ENCODE results near the gene MEFV.

The MEFV gene

DNA sequence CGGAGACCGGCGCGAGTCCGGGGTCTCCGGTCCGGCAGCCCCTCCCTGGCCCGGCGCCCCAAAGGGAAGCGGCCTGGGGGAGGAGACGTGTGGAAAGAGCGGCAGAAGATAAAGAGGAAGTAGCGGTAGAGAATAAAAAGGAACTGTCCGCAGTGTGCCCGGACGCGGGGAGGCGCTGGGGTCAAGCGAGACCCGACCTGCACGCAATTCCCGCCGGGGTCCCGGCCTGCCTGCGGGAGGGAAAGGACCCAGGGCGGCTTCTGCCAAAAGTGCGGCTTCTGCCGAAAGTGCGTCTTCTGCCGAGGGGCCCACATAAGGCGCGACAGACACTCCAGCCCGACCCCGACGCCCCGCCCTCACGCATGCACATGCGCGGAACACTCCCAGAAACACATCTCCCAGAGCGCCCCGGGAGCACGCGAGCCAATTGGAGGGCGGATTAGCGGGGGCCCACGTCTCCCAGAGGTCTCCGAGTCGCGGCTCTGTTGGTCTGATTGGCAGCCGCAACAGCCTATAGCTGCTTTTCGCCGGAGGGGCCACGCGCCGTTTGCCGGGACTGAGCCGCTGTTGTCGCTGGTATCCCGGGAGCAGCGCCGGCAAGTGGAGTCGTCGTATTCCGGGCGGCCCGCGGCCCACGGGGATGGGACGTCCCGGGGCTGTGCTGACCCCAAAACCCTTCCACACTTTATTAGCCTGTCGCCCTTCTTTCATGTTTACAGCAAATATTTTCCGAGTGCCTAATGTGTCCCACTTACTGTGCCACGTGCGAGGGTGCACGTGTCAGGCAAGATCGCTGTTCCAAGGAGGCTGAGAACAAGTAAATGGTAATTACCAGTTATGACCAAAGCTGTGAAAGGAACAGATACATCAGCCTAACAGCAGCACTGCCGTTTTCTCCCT lies 8.0 kb upstream of the MEFV start:
- DNase-seq = peak; percentile 99

DNA sequence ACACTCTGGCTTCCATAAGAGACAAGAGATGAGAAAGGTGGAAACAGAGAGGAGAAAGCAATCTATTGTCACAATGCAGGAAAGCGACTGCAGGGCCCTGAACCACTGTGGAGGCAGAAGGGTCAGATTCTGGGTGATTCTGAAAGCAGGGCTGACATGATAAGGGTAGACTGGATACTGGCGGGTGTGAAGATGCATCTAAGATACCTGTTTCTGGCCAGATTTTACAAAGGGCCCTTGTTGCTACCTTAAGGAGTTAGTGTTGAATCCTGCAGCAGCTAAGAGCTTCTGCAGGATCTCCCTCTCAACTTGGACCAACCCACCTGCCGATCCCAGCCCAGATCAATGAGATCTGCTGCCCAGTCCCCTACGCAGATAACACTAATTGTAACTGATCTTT lies 6.1 kb upstream of the MEFV start:
- no peak for DNase-seq

DNA sequence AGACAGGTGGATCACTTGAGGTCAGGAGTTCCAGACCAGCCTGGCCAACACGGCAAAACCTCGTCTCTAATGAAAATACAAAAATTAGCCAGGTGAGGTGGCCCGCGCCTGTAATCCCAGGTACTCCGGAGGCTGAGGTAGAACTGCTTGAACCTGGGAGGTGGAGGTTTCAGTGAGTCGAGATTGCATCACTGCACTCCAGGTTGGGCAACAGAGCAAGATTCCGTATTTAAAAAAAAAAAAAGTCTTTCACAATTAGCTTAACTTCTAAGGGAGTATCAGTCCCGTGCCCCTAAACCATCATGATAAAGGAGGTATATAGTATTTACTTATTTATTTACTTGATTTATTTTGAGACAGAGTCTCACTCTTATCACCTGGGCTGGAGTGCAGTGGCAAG lies 3.4 kb upstream of the MEFV start:
- DNase-seq = no peak

DNA sequence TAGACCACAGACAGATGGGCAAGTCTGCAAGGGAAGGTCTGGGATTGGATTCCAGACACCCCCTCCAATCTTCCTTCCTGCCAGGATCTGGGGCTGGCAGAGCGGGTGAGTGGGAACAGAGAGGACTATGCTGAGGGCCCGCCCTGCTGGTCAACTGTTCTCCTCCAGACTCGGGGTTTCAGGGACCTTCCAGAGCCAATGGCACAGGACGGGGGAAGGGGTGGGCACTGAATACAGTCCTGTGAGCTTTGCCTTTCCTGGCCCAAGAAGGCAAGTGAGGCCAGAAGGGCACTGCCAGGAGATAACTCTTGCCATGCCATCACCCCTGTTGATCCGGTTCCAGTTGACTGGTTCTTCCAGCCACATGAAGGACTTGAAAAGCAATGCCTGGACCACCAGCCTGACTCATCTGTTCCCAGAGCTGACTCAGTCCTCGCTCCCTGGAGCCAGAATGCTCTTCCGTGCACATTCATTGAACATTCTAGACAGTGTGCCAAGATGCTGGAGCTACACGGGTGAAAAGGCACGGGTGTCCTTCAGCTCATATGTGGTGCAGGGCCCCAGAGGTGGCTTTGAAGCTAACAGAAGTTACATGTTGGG lies 533 bp upstream of the MEFV start:
- DNase-seq = no peak

DNA sequence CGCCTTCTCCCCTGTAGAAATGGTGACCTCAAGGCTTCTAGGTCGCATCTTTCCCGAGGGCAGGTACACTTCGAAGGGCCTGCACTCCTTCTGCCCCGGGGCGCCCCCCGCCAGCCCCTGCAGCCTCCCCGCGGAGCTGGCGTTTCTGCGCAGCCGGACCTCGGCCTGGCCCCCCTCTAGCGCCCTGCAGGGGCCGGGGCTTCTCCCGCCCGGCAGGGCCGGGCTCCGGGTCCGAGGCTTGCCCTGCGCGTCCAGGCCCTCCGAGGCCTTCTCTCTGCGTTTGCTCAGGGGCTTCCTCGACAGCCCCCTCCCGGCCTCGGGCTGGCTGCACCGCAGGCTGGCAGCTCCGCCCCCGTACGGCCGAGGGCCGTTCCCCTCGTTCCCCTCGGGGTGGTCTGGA lies 2.1 kb downstream of the MEFV start:
- no peak for DNase-seq

DNA sequence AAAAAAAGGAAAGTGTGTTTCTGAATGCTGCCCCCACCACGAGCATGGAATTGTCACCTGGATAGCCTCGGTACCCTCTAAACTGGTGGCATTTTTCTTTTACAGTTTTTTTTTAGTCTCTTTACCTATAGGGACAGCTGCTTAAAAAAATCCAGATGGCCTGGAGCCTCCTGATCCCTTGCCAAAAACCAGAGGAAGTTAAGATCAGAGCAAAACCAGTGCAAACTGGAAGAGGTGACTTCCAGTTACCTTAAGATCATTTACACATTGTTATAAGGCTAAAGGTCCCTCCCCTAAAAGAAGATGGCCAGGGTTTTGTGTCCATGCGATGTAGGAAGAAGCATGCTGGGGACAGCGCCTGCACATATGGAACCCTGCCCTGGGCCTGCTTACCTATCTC lies 3.5 kb downstream of the MEFV start:
- DNase-seq = no peak

DNA sequence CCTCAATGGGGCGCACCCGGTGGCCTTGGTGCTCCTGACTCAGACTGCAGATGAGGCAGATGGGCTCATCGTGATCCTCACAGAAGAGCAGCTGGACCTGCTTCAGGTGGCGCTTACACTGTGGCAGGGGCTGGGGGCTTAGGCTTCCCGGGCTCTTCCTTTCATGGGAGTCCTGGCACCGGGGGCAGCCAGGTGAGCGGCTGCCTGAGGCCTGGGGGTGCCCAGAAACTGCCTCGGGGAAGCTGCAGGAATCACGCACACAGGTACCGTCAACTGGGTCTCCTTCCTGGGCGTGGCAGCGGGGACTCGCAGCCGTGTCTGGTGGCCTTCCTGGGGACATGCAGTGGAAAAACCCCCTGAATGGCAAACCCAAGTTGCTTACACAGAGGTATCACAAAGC lies 7.0 kb downstream of the MEFV start:
- DNase-seq = no peak

DNA sequence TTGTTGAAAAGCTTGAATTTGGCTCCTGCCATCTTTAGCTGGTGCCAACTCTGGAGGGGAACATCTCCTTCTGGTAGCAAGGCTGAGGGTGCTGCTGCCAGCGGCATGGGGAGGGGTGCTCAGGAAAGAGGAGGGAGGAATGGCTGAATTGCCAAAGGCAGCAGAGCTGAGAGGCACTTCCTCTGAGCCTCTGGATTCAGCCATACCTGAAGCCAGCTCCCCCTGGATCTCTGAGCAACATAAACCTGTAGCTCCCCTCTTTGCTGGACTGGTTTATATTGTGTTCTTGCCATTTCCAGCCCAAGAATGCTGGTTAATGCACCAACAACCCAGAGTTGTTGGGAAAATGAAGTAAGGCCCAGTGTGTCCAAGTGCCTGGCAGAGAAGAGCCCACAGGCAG lies 7.4 kb downstream of the MEFV start:
- no peak for DNase-seq

DNA sequence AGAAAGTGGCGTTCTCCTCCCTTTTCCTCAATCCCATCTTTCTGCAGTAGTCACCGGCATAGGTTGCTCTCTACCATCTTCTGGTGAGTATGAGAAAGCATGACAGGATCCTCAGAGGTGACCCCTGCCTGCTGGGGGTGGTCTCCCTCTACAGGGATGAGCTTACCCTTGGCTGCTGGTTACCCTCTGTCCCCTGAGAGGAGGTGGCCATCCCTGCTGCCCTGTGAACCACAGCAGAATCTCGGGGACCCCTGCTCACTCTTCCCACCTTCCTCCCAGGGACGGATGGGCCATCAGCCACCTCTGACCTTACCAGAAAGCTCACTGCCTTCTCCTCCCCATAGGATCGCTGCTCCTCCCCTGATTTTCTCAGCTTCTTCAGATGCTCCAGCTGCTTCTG lies 7.8 kb downstream of the MEFV start:
- DNase-seq = no peak

DNA sequence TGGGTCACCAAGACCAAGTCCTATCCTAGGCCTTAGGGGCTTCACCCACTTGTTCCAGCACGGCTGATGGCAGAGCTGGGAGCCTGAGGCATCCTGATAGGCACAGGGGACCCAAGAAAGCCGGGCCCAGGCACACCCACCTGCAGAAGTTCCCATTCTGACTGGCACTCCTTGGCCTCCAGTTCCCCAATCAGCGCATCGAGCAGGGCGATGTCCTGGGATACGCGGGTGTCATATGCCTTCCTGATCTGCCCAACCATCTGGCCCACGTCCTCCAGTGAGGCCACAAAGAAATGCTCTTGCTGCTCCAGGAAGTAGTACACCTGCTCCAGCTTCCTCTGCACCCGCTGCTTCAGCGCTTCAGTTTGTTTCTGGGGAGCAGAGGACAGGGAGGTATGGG lies 9.6 kb downstream of the MEFV start:
- no peak for DNase-seq

DNA sequence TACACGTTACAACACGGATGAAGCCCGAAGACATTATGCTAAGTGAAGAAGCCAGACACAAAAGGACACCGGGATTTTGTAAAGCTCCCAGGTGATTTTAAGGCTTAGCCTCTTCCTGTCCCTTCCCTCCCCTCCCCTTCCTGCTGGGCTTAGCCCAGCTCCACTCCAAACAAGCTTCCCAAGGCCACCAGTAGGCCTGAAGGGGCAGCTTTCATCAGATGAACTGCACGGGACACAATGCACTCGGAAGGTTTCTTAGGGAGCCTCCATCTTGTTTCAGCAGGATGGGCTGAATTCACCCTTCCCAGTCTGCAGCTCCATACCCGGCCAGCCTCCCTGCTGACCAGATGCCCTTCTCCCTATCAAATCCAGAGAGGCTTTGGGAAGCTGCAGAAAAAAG lies 10.4 kb downstream of the MEFV start:
- DNase-seq = no peak

DNA sequence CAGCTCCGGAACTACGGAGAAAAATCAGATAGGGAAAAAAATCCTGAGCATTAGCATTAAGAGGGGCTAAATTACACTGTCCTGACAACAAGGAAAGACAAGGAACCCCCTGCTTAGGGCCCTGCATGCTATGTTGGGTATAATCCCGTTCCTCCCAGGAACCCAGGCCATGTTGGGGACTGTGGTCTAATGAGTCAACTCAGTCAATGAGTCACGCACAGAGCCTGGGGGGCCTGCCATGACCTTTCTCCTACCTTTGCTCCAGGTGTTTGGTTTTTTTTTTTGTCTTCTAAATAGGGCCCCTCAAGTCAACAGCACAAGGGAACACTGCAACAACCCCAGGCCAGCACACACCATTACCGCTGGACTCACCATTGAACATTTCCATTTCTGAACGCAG lies 12.6 kb downstream of the MEFV start:
- no peak for DNase-seq

DNA sequence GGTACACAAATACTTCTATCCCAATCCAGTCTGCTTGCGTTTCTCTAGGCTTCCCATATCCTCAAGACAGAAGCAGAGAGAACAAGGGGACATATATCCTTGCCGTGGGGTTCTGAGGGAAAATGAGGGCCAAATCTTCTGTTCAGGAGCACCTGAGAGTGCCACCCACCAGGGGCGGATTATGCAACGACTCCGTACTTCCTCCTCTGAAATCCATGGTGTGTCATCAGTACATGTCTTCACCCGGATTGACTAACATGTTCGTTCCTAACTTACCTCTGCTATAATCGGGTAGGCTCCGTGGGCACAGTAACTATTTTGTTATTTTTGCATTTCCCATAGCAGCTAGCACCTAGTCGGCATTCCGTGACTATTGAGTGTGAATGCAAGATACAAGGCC lies 13.7 kb downstream of the MEFV start:
- DNase-seq = no peak

DNA sequence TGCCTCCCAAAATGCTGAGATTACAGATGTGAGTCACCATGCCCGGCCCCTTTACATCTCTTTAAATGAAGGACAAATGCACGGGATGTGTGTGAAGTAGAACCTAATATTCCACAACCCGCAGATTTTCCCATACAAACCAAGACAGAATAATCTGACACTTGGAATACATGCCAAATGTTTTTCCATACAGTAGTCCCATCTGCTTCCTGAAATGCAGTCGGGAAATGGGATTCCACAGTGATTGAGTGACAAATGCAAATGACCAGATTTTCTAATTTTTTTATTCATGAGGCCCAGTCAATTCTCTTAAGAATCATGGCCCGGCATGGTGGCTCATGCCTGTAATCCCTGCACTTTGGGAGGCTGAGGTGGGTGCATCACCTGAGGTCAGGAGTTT lies 14.7 kb downstream of the MEFV start:
- no peak for DNase-seq

DNA sequence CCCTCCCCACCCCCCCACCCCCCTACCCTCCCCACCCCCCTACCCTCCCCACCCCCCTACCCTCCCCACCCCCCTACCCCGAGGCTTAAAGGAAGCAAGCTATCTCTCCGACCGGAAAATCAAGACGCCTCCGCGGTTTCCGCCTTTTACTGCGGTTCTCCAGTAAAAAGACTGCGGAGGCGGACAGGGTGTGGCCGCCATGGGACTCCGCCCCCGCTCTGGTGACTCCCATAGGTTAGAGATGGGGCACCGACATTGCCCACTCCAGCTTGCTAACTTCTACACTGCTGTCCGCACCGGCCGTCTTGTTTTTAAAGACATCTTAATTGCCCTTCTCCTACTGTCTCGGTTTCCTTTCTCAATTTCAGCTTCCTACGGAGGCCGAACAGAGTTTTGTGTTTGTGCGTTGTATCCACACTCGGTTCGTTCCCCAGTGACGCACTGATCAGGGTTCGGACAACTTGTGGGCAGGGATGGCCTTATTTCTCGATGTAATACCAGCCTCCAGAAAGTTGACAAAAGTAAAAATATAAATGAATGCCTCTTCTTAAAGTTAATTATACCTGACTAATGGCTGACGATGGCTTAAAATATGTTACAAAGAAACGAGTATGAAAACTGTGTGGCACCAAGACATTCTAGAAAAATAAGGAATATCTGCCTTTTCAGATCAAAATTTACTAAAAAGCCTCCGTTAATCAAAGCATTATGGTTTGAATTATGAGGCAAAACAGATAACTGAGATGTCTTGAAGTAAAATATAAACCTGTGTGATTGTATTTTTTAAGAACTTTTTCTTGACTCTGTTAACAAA lies 20.4 kb downstream of the MEFV start:
- no peak for DNase-seq

DNA sequence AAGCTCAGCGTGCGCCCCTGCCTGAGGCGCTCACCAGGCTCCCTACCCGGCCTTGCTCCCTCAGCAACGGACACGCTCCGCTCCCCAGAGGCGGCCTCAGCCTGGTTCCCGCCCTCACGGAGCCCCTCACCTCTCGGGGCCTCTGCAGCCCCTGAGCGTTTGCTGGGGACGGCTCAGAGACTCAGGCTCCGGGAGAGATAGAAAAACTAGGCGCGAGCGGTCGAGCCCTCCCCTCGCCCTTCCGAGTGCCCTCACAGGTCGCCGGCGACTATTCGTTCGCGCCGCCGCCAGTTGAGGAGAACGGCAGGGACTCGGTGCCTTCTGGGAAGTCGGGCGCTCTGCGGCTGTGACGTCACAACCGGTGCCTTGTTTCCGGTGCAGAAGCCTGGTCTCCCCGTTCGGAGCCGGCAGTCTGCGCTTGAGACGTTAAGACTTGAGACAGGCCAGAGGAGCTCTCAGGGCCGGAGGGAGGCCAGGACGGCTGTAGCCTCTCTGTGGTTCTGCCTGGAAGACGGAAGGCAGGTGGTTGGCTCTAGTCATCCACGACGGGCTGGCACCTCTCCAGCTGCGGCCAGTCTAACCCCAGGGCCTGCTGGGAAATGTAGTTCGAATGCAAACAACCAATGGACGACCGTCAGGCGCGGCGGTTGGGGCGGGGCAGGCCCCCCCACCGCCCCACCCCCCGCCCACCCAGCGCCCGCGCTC lies 21.4 kb downstream of the MEFV start, which contains the start of gene ZNF200:
TSS of gene ZNF200 (minus strand) at position 302 of the 705 bp plus-strand sequence. CDS start 1,403 bp downstream, outside the sequence.
- DNase-seq = peak; percentile 94

DNA sequence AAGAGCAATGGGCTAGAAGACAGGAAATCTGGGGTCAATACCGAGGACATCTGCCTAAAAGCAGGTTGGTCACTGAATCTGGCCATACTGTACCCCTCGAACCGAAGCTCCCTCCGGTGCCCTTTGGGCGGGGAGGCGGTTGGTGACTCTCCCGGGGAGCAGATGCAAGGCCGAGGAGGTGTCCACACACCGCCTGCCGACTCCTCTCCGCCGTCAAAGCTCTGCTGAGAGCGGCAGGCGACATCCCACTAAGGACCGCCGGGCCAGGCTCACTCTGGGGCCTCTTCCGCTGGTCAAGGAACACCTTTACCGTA lies 21.9 kb downstream of the MEFV start:
- no peak for DNase-seq

DNA sequence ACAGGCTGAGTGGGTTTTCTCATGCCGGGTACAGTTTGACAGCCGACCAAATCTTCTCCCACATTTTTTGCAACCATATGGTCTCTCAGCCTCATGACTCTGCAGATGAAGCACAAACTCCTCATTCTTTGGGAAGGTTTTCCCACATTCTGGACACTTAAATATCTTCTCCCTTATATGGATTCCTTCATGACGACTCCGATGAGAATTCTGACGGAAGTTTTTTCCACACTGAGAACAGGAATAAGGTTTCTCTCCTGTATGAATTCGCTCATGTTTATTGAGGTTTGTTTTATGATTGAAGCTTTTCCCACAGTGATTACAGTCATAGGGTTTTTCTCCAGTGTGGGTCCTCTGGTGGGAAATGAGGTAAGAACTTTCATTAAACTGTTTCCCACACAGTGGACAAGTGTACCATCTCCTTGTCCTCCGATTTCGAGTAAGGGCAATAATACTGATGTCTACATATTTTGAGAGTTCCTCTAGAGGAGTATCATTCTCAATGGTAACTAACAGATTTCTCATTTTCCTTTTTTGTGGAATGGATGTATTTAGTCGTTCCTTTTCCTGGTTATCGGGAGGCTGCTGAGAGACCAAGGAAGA lies 32.4 kb downstream of the MEFV start:
- DNase-seq = no peak

DNA sequence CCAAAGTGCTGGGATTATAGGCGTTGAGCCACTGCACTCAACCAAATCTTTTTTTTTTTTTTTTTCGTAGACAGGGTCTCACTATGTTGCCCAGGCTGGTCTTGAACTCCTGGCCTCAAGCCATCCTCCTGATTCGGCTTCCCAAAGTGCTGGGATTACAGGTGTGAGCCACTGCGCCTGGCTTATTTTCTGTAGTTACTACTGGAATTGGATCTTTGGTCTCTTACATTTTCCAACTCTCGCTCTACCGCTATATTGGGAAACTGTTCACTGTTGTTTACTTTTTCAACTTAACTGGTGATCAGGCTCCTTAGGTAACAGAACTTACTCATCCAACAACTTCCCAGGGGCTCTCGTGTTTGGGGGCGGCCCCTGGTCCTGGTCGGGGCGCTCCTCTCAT lies 35.6 kb downstream of the MEFV start:
- DNase-seq = no peak

DNA sequence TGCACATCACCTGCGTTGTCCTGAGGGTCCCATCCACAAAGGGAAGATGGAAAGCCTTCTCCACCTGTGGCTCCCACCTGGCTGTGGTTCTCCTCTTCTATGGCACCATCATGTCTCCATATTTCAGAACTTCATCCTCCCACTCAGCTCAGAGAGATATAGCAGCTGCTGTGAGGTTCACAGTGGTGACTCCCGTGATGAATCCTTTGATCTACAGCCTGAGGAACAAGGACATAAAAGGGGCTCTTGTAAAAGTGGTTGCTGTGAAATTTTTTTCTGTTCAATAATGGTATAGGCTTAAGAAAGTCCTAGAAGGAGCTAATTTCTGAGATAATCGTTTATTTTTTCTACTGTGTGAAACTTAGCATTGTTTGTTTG lies 40.2 kb downstream of the MEFV start:
- DNase-seq = no peak

DNA sequence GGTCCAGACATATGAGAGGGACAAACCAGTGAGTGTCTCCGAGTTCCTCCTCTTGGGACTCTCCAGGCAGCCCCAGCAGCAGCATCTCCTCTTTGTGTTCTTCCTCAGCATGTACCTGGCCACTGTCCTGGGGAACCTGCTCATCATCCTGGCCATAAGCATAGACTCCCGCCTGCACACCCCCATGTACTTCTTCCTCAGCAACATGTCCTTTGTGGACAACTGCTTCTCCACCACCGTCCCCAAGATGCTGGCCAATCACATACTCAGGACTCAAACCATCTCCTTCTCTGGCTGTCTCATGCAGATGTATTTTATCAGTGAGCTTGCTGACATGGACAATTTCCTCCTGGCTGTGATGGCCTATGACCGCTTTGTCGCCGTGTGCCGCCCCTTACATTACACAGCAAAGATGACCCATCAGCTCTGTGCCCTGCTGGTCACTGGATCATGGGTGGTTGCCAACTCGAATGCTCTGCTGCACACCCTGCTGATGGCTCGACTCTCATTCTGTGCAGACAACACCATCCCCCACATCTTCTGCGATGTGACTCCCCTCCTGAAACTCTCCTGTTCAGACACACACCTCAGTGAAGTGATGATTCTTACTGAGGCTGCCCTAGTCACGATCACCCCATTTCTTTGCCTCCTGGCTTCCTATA lies 40.7 kb downstream of the MEFV start:
- DNase-seq = no peak

DNA sequence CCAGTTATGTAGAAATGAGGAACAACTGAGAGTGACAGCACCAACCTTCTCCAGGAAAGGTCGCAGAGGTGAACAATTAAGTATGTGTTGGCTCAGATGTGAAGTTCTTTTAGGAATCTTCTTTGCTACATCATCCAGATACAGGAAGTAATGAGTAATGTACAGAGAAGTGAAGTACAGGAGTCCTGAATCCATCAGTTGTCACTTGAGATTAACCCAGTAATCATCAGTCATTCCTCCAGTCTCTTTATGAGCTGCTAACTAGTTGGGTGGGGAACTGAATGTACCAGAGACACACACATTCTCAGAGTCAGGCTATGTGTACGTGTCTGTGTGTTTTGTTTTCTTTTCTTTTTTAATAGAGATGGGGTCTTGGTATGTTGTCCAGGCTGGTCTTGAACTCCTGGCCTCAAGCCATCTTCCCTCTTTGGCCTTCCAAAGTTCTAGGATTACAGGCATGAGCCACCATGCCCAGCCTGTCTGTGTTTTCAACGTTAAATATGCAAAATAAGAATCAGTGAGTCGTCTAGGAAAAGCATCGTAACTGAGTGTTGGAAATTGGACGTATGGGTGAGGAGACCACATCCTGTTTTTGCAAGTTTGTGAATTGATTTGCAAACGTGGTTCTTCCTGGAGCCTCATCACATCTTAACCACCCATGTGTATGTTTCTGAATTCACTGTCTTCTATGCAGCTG lies 41.4 kb downstream of the MEFV start:
- DNase-seq = no peak

All from fibroblast of skin of right quadriceps (primary cell).